Central memory CD4-positive, alpha-beta T cell (primary cell): Measurements from ENCODE around the gene GALK2.
A peak's percentile ranks its signal among the peaks of the same experiment; 100 is the strongest.

Source experiments
- DNase-seq: peaks from one replicate; pipeline ENCODE4 v3.0.0; 2022
- total RNA-seq, 3 experiments: gene quantifications; one replicate each; lab custom pipeline; 2026; lab: John Stamatoyannopoulos, UW

GALK2 gene
- 30.6 to 33.4 (median 32.5) reads per million in 3 experiments for total RNA-seq

- DNase-seq: peak; percentile 86
Observed at GRCh38 chr15:49169880-49170597, at the start of gene GALK2. Gene GALK2, plus strand, starts transcription at chr15:49170247. Its CDS starts 76 bp downstream, at chr15:49170323.

DNA sequence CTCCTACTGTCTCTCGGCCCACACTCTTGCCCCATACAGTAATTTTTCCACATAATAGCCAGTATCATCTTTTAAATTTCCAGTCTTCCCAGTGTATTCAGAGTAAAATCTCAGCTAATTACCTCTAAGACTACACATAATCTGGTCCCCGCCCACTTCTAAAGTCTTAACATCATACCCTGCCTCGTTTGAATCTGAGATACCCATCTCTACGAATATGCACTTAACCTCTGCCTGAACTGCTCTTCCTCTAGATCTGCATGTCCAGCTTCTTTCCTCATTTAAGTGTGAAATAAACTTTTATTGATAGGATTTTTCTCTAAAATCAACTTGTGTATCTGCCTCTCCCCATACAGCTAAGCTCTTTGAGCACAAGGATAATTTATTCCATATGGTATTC is 49.2 kb upstream of the GALK2 start:
- DNase-seq: no peak

DNA sequence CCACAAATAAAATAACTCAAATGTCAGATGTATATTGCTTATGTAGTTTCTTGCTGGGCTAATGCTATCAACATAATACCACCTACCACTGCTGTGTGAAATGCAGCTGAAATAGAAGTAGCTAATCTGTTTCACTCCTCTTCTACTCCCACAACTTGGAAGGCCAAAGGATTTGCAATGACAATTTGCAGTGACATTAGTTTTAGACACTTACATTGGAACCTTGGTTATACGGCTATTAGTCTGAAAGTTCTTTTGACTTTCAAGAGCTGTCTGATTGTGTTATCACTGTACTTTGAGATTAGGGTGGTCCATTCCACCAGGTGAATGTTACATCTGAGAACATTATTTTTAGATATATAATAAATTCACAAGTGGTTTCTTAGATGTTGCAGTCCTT is 48.1 kb upstream of the GALK2 start:
- DNase-seq: no peak

- no peak for DNase-seq
Observed at GRCh38 chr15:49122541-49123062, 47.4 kb upstream of the GALK2 start.

DNA sequence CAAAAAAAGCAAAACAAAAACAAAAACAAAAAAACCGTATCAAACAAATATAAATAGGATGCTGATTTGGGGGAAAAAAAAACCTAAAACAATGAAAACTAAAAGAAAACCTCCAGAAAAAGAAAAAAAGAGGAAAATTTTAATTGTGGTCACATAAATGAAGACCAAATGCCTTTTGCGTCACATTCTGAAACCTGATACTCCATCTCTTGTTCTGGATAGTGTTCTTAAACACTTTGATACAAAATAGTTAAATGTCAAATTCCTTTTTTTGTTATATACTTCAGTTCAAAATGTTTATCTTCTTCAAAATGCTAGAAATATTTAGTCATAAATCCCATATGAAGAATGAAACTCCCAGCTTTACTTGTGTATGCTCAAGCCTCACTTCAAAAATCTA is 45.7 kb upstream of the GALK2 start:
- no peak for DNase-seq

DNA sequence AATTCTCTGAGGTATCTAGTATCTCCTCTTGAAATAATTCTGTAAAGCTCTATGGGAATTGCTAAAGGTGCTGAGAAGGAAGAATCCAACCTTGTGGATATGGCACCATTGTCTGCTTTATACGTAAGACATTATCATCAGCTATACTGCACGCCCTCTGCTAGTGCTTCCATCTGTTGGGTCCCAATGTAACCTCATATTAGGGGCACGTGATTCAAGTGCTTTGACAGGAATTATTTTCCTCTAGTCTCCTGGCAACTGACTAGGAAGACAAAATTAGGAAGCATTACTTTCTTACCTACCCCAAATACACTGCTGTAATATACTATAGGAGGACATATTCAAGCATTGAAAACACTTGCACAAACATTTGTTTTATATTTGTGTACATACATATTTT is 38.6 kb upstream of the GALK2 start:
- DNase-seq: no peak

- DNase-seq: no peak
Observed at GRCh38 chr15:49134683-49135341, 35.2 kb upstream of the GALK2 start.

- DNase-seq: no peak
Observed at GRCh38 chr15:49135342-49135857, 34.6 kb upstream of the GALK2 start.

DNA sequence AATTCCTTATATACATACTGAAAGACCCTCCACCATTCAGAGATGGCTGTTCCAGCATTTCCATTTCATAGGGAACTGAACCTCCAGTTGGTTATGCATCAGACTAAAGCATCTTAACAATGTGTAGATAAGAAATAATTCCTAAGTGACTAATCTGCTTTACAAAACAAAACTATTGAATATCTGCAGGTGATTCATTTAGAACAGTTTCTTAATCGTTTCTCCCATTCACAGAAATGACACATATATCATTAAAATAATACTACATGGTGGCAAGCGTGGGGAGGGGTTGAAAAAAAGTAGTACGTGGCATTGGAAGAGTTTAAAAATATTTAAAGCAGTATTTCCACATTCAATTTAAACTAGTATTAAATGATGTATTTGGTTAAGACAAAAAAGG is 34.1 kb upstream of the GALK2 start:
- no peak for DNase-seq

DNA sequence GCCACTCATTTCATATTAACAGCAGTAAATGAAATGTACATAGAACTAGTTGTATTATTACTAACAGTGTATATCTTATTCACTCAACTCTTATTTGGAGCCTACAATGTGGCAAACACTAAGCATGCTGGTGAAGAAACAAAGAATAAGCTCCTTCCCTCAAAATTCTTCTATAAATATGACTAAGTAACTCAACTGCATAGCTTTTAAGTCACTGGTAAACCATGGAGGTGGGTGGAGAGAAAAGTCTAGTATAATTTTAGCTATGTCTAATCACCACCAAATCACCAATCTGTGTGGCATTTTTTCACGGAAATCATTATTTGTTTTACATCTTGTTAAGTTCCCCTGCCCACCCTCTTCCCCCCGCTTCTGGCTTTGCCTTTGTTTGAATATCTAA is 32.2 kb upstream of the GALK2 start:
- no peak for DNase-seq

- peak; percentile 12 for DNase-seq
Observed at GRCh38 chr15:49145651-49146609, 24.1 kb upstream of the GALK2 start.

GRCh38 chr15:49148298-49148697 is 21.7 kb upstream of the GALK2 start:
- no peak for DNase-seq

DNA sequence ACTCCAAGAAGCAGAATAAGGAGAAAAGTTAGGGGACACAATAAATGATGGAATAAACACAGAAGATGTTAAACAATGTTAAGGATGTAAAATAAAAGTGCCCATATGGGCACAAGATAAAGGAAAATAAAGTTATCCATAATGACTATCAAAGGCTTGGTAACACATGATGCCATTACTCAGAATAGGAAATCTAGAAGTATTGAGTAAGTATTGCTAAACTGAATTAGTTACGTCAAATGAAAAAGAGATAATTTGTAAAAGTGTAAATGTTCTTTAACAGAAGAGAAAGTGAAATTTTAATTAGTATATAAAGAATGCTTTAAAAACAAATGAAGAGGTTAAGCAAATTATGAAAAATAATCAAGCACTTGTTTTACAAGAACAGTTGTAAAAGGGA is 21.3 kb upstream of the GALK2 start:
- no peak for DNase-seq

DNA sequence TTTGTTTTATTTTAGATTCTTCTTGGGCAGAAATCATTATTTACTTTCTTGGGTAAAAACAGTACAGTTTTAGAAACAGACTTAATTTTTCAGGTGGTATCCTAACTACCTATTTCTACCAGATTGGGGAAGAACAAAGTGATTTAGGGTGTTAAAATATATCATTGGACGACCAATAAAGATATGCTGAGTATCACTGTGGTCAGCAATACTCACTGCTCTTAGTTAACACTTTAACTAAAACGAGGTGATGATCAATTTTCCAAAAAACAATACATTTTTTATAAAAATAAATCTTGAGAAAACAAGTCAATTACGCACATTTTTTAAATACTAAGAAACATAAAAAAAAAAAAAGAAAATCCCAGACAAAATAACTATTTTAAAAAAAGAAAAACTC is 18.2 kb upstream of the GALK2 start:
- DNase-seq: no peak

DNA sequence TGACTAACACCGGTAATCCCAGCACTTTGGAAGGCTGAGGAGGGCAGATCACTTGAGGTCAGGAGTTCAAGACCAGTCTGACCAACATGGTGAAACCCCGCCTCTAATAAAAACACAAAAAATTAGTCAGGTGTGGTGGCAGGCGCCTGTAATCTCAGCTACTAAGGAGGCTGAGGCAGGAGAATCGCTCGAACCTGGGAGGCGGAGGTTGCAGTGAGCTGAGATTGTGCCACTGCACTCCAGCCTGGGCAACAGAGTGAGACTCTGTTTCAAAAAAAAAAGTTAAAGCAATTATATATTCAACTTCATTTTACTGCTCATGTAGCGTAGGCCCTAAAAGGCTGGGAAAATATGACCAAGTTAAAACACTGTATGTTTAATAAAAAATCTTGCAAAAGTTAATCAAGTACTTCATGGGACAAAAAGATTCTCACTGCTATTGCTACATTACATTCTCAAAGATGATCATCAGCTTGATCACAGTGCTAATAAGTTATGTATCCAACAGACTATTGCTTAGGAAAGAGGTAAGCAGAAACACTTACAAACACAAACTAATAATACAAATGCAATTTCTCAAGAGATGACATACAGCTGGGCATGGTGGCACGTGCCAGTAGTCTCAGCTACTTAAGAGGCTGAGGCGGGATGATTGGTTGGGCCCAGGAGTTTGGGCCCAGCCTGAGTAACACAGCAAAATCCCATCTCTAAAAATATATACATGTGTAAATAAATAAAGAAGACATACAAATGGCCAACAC is 17.3 kb upstream of the GALK2 start:
- no peak for DNase-seq

DNA sequence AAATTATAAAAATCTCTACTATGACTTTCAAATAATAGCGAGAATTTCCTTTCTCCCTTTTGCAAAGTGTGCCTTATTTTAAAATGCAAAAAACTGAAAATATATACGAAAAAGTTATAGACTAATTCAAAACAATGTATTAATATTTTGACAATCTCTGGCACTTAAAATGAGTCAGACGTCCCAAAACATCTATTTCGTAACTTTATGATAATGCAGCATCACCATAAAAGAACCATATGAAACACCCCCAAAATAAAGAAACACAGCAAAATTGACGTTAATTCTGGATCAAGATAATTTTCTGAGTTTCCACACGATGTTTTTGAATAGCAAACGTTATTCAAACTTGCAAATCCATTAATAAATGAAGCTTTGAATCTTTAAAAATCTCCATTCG is 15.7 kb upstream of the GALK2 start:
- DNase-seq: no peak

DNA sequence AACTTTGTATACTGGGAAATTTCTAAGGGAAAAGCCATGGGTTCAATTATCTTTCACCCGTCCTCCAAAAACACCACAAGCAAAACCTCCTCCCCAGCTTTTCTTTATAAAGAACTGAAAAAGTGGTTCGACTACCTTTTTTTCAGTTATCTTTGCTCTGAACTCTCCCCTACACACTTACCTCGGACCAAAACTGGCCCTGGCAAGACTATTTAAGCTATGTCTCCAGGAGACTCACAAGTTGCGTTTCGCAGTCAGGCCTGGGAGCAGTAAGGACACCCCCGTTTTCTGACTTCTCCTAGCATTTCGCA is 15.3 kb upstream of the GALK2 start:
- DNase-seq: no peak

DNA sequence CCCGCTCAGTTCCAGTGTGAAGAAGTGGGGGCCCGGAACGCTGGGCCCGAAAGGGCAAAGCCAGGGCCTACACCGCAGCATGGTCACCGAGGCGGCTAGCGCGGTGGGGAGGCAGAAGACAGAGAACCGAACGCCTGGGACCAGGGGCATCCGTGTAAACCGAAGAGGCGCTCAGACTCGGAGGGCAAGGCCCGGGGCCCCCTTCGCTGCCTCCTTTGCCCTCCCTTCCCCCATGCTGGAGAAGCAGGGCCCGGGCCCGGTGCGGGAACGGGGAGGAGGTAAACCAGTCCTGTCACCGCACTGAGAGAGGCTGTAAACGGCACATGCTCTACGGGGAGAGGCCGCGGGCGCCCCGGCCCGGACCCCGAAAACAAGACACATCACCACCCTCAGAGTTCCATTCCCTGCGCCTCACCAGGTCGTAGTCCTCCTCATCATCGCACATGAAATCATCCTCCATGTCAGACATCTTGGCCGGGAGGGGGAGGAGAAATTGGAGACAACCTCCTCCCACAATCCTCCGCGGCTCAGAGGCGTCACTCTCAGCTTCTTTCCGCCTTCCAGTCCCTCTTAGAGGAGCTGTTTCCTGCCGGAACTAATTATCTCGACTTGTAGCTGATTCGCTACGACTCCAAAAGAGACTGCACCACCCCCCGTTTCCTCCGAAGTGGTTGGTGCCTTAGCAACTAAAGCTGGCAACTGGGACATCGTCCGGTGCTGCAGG is 14.8 kb upstream of the GALK2 start, which contains the start of gene COPS2:
Gene COPS2, minus strand, starts transcription at position 490 of the 724 bp plus-strand sequence. Its CDS starts 21 bp downstream, at position 469.
- peak; percentile 96 for DNase-seq

DNA sequence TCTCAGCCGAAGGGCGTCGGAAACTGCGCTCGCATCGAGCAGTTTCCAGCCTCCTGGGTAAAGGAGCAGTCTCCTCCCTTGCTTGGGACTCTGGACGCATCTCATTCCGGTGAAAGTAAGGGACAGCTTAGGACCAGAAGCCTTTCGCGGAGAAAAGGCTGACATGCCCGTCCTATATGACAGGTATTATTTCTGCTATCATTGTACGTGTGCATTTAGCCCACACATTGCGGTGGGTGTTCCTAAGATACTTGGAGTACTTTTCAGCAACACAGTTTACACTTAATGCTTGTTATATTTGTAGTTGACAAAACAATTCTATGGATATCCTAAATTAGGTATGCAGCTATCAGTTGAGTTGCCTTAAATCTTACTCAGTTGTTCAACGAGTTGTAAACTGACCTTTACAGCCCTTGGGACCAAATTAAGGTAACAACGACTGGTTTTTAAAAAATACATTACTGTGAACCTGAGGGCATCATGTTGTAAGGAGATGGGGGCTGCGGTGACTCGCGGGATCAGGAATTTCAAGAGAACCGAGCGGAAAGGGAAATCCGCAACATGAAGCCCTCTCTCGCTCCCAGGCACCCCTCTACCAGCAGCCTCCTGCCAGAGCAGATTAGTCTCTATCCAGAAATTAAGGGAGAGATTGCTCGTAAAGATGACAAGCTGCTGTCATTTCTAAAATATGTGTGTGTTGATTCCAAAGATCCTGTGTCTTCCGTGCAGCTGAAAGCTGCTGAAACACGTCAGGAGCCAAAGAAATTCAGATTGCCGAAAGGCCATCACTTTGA is 14.0 kb upstream of the GALK2 start:
- no peak for DNase-seq

GRCh38 chr15:49163678-49164077 is 6.4 kb upstream of the GALK2 start:
- DNase-seq: no peak

- DNase-seq: no peak
Observed at GRCh38 chr15:49164865-49165264, 5.2 kb upstream of the GALK2 start.
